ENCODE measurements around the gene RUSF1. TPM values are rescaled to one million over a fixed set of nuclear protein-coding genes. Genes with fewer than 3 reads are reported as not detected.
"Not testable (repeated sequence)": the region's sequence is repeated elsewhere in the genome, so short reads cannot be mapped to it uniquely, and the experiment has no call there.

Gene RUSF1
- total RNA-seq: 35.7 and 41.8 TPM in 2 replicates
- polyA plus RNA-seq: 21.5 and 23.1 TPM in 2 replicates
- 50.9 and 54.9 TPM in 2 replicates for polyA plus RNA-seq (2012)
- 83.2 and 94.6 TPM in 2 replicates for polyA minus RNA-seq (ENCODE audit: low replicate concordance)

- Histone ChIP-seq H2AFZ (ENCODE audit: low read length) (peak within 1 kb of the TSS; percentile 56), H3K4me2 (ENCODE audit: extremely low read depth, insufficient read depth, low read length) (peak within 1 kb of the TSS; percentile 90), H3K27ac (ENCODE audit: insufficient read depth, low read length) (peak within 1 kb of the TSS; percentile 97), H3K4me3 (replicated peaks in 1 of 4; ENCODE audit: control extremely low read depth in 1 of 4, insufficient read depth in 1 of 4, low read depth in 3 of 4, low read length in 4 of 4) (peak within 1 kb of the TSS; percentile 81 to 96 (median 90)), H3K9me3 (ENCODE audit: control insufficient read depth, insufficient read depth, low read depth, low read length) (no peaks in the 10 kb centered on the region), H4K20me1 (ENCODE audit: control insufficient read depth, extremely low read depth, insufficient read depth, low read length) (no peaks in the 10 kb centered on the region), H3K4me1 (ENCODE audit: control insufficient read depth, extremely low read depth, insufficient read depth, low read length) (no peaks in the 10 kb centered on the region), H3K27me3 (ENCODE audit: control insufficient read depth, insufficient read depth, low read length) (no peaks in the 10 kb centered on the region), H3K79me2 (ENCODE audit: control insufficient read depth, insufficient read depth, low read length) (peaks cover 15% of the 10 kb centered on the region), H3K9ac (ENCODE audit: insufficient read depth, low read length) (peak within 1 kb of the TSS; percentile 98), H3K36me3 (ENCODE audit: control insufficient read depth, insufficient read depth, low read length) (no peaks in the 10 kb centered on the region)
- TF ChIP-seq EZH2 (IDR thresholded peaks at IDR 0.05; ENCODE audit: low read length, missing control alignments): no peak
- no peak for TF ChIP-seq CTCF (conservative IDR thresholded peaks at IDR 0.05 in 1 of 2, IDR thresholded peaks at IDR 0.05 in 1 of 2; ENCODE audit: low read depth in 1 of 2, low read length in 2 of 2)
- peak; percentile 90 for DNase-seq (ENCODE audit: low read depth in 2 of 2)
Observed at GRCh38 chr16:31507929-31508705, at the start of gene RUSF1. Gene RUSF1 (minus strand): TSS chr16:31508391. CDS start chr16:31508373, 18 bp downstream.

- no peaks in the 10 kb centered on the region for H3K27me3 ChIP-seq (ENCODE audit: control insufficient read depth, insufficient read depth, low read length)
- H3K9me3 ChIP-seq (ENCODE audit: control insufficient read depth, insufficient read depth, low read depth, low read length): no peaks in the 10 kb centered on the region
- no peaks in the 10 kb centered on the region for H4K20me1 ChIP-seq (ENCODE audit: control insufficient read depth, extremely low read depth, insufficient read depth, low read length)
- DNase-seq (ENCODE audit: low read depth in 2 of 2): no peak
- no peak overlapping the region for H3K27ac ChIP-seq (ENCODE audit: insufficient read depth, low read length)
- no peak for TF ChIP-seq CTCF (conservative IDR thresholded peaks at IDR 0.05 in 1 of 2, IDR thresholded peaks at IDR 0.05 in 1 of 2; ENCODE audit: low read depth in 1 of 2, low read length in 2 of 2)
- no peak for TF ChIP-seq EZH2 (IDR thresholded peaks at IDR 0.05; ENCODE audit: low read length, missing control alignments)
- no peaks in the 10 kb centered on the region for H3K36me3 ChIP-seq (ENCODE audit: control insufficient read depth, insufficient read depth, low read length)
- no peaks in the 10 kb centered on the region for H3K79me2 ChIP-seq (ENCODE audit: control insufficient read depth, insufficient read depth, low read length)
- H3K4me3 ChIP-seq (replicated peaks in 1 of 4; ENCODE audit: control extremely low read depth in 1 of 4, insufficient read depth in 1 of 4, low read depth in 3 of 4, low read length in 4 of 4): no peak overlapping the region
- no peaks in the 10 kb centered on the region for H3K4me1 ChIP-seq (ENCODE audit: control insufficient read depth, extremely low read depth, insufficient read depth, low read length)
- no peak overlapping the region for H3K9ac ChIP-seq (ENCODE audit: insufficient read depth, low read length)
- no peak overlapping the region for H3K4me2 ChIP-seq (ENCODE audit: extremely low read depth, insufficient read depth, low read length)
- no peak overlapping the region for H2AFZ ChIP-seq (ENCODE audit: low read length)
Observed at GRCh38 chr16:31542763-31543162, 34.6 kb upstream of the RUSF1 start.

GRCh38 chr16:31539762-31540161 is 31.6 kb upstream of the RUSF1 start:
- not testable (repeated sequence) for H3K4me2 ChIP-seq (ENCODE audit: extremely low read depth, insufficient read depth, low read length); H3K79me2 ChIP-seq (ENCODE audit: control insufficient read depth, insufficient read depth, low read length); H4K20me1 ChIP-seq (ENCODE audit: control insufficient read depth, extremely low read depth, insufficient read depth, low read length); H2AFZ ChIP-seq (ENCODE audit: low read length); H3K9ac ChIP-seq (ENCODE audit: insufficient read depth, low read length); H3K36me3 ChIP-seq (ENCODE audit: control insufficient read depth, insufficient read depth, low read length); DNase-seq (ENCODE audit: low read depth in 2 of 2); H3K27ac ChIP-seq (ENCODE audit: insufficient read depth, low read length); H3K9me3 ChIP-seq (ENCODE audit: control insufficient read depth, insufficient read depth, low read depth, low read length); H3K27me3 ChIP-seq (ENCODE audit: control insufficient read depth, insufficient read depth, low read length); H3K4me3 ChIP-seq (replicated peaks in 1 of 4; ENCODE audit: control extremely low read depth in 1 of 4, insufficient read depth in 1 of 4, low read depth in 3 of 4, low read length in 4 of 4); H3K4me1 ChIP-seq (ENCODE audit: control insufficient read depth, extremely low read depth, insufficient read depth, low read length)

GRCh38 chr16:31538243-31538598 is 30.0 kb upstream of the RUSF1 start:
- not testable (repeated sequence) for H3K27ac ChIP-seq (ENCODE audit: insufficient read depth, low read length); H4K20me1 ChIP-seq (ENCODE audit: control insufficient read depth, extremely low read depth, insufficient read depth, low read length); H3K4me2 ChIP-seq (ENCODE audit: extremely low read depth, insufficient read depth, low read length); H3K36me3 ChIP-seq (ENCODE audit: control insufficient read depth, insufficient read depth, low read length); H3K9me3 ChIP-seq (ENCODE audit: control insufficient read depth, insufficient read depth, low read depth, low read length); H3K79me2 ChIP-seq (ENCODE audit: control insufficient read depth, insufficient read depth, low read length); H2AFZ ChIP-seq (ENCODE audit: low read length); H3K4me3 ChIP-seq (replicated peaks in 1 of 4; ENCODE audit: control extremely low read depth in 1 of 4, insufficient read depth in 1 of 4, low read depth in 3 of 4, low read length in 4 of 4); H3K9ac ChIP-seq (ENCODE audit: insufficient read depth, low read length); DNase-seq (ENCODE audit: low read depth in 2 of 2); H3K27me3 ChIP-seq (ENCODE audit: control insufficient read depth, insufficient read depth, low read length); H3K4me1 ChIP-seq (ENCODE audit: control insufficient read depth, extremely low read depth, insufficient read depth, low read length)
